CD4-positive, CD25-positive, alpha-beta regulatory T cell (primary cell): ENCODE results near the gene HRH1. TPM values are rescaled to one million over a fixed set of nuclear protein-coding genes. Genes with fewer than 3 reads are reported as not detected.

Experiments
- ATAC-seq, 2 donors: fragments of 150-1000 bp; cut with Tn5 transposase; one replicate each; pipeline ENCODE4 v1.10.0; 2021; ENCODE audit warnings: low read depth in 2 of 2, moderate number of reproducible peaks in 2 of 2, moderate library complexity in 1 of 2
- DNase-seq, 3 donors: peaks; one replicate each; pipeline versions ENCODE4 v3.0.0 to v3.0.0-alpha.2; 2012 to 2022; ENCODE audit warnings: mixed read lengths in 1 of 3
- H3K27ac ChIP-seq: one replicate; pipeline ENCODE4 v1.7.0; 2013; ENCODE audit warnings: mild to moderate bottlenecking, low read length; ENCODE audit not compliant: insufficient read depth, poor library complexity, severe bottlenecking
- H3K27me3 ChIP-seq: one replicate; pipeline ENCODE4 v1.7.0; 2013; ENCODE audit warnings: low read length; ENCODE audit not compliant: control insufficient read depth, insufficient read depth
- H3K36me3 ChIP-seq: one replicate; pipeline ENCODE4 v1.7.0; 2013; ENCODE audit warnings: mild to moderate bottlenecking, low read length, moderate library complexity; ENCODE audit not compliant: control insufficient read depth, insufficient read depth
- H3K4me1 ChIP-seq: 2 replicates; pipeline ENCODE4 v1.7.0; 2013; ENCODE audit warnings: mild to moderate bottlenecking, low read length; ENCODE audit not compliant: insufficient read depth, control insufficient read depth, poor library complexity, severe bottlenecking
- H3K4me3 ChIP-seq: one replicate; pipeline ENCODE4 v1.7.0; 2013; ENCODE audit warnings: low read depth, mild to moderate bottlenecking, low read length, moderate library complexity
- H3K9me3 ChIP-seq, 2 experiments: 1 replicate in 1 of 2; 2 replicates in 1 of 2; pipeline ENCODE4 v1.7.0; 2013; ENCODE audit warnings: low read length in 2 of 2, mild to moderate bottlenecking in 1 of 2, moderate library complexity in 1 of 2; ENCODE audit not compliant: control insufficient read depth in 2 of 2
- H3K27ac Mint-ChIP-seq, 3 donors: one replicate each; pipeline ENCODE4 v1.8.0; 2020 to 2022; ENCODE audit warnings: mild to moderate bottlenecking in 3 of 3, mixed read lengths in 3 of 3, moderate library complexity in 2 of 3
- H3K27me3 Mint-ChIP-seq: one replicate; pipeline ENCODE4 v1.8.0; 2022; ENCODE audit warnings: mild to moderate bottlenecking, mixed read lengths
- H3K36me3 Mint-ChIP-seq: one replicate; pipeline ENCODE4 v1.8.0; 2020; ENCODE audit warnings: mixed read lengths
- H3K4me1 Mint-ChIP-seq, 4 donors: one replicate each; pipeline ENCODE4 v1.8.0; 2020 to 2022; ENCODE audit warnings: mixed read lengths in 4 of 4, mild to moderate bottlenecking in 1 of 4
- H3K4me3 Mint-ChIP-seq, 4 donors: one replicate each; pipeline ENCODE4 v1.8.0; 2020 to 2022; ENCODE audit warnings: mild to moderate bottlenecking in 4 of 4, mixed read lengths in 4 of 4, moderate library complexity in 3 of 4
- H3K9me3 Mint-ChIP-seq, 7 donors: one replicate each; pipeline ENCODE4 v1.8.0; 2020 to 2022; ENCODE audit warnings: mixed read lengths in 7 of 7, mild to moderate bottlenecking in 3 of 7, moderate library complexity in 2 of 7
- polyA plus RNA-seq, 4 donors: library from polyadenylated mRNA; unstranded; fragments of 300-500 nt; fragmentation: Illumina TruSeq; gene quantifications; one replicate each; pipeline ENCODE4 v1.2.3, GENCODE V29; 2021
- total RNA-seq: library from RNA; stranded (reverse); gene quantifications from one replicate; pipeline ENCODE4 v1.2.3, GENCODE V29; 2022

HRH1 gene
- total and polyA plus RNA-seq, 5 donors from 2014 or later = 0.15 TPM; not detected in 3

GRCh38 chr3:11240496-11240895, 86.2 kb downstream of the HRH1 start:
- ATAC-seq = no peak
- H3K27me3 Mint-ChIP-seq = peaks cover 5% of the 10 kb centered on the region
- peaks cover 2% of the 10 kb centered on the region for H3K27me3 ChIP-seq
- no peaks in the 10 kb centered on the region for H3K36me3 ChIP-seq
- H3K9me3 ChIP-seq = no peaks in the 10 kb centered on the region
- no peak overlapping the region for H3K4me3 ChIP-seq
- H3K4me3 Mint-ChIP-seq = no peak overlapping the region
- H3K4me1 Mint-ChIP-seq = peaks cover 0 to 11% (median 3%) of the 10 kb centered on the region in 4 donors
- no peak overlapping the region for H3K27ac ChIP-seq
- H3K36me3 Mint-ChIP-seq = no peaks in the 10 kb centered on the region
- no peaks in the 10 kb centered on the region for H3K4me1 ChIP-seq
- no peak overlapping the region for H3K27ac Mint-ChIP-seq
- DNase-seq = peak in 1 of 3 donors; percentile 9
- peaks cover 0 to 3% (median 0%) of the 10 kb centered on the region in 7 donors for H3K9me3 Mint-ChIP-seq

GRCh38 chr3:11244121-11244677, 89.9 kb downstream of the HRH1 start:
- Mint-ChIP-seq H3K9me3 (peaks cover 0 to under 1% (median 0%) of the 10 kb centered on the region in 7 donors), H3K27me3 (peaks cover 5% of the 10 kb centered on the region), H3K36me3 (no peaks in the 10 kb centered on the region), H3K27ac (no peak overlapping the region), H3K4me3 (no peak overlapping the region), H3K4me1 (no peaks in the 10 kb centered on the region)
- no peaks in the 10 kb centered on the region for H3K4me1 ChIP-seq
- peaks cover 2% of the 10 kb centered on the region for H3K27me3 ChIP-seq
- ATAC-seq (no peak), DNase-seq (no peak)
- no peaks in the 10 kb centered on the region for H3K36me3 ChIP-seq
- H3K4me3 ChIP-seq = no peak overlapping the region
- H3K27ac ChIP-seq = no peak overlapping the region
- no peaks in the 10 kb centered on the region for H3K9me3 ChIP-seq

- H3K4me3 Mint-ChIP-seq = no peak overlapping the region
- no peaks in the 10 kb centered on the region for H3K9me3 Mint-ChIP-seq
- Histone ChIP-seq H3K27me3 (peaks cover 2% of the 10 kb centered on the region), H3K9me3 (no peaks in the 10 kb centered on the region), H3K4me1 (no peaks in the 10 kb centered on the region), H3K4me3 (no peak overlapping the region), H3K36me3 (no peaks in the 10 kb centered on the region), H3K27ac (no peak overlapping the region)
- H3K4me1 Mint-ChIP-seq = no peaks in the 10 kb centered on the region
- H3K27me3 Mint-ChIP-seq = no peaks in the 10 kb centered on the region
- ATAC-seq = no peak
- DNase-seq = no peak
- H3K36me3 Mint-ChIP-seq = no peaks in the 10 kb centered on the region
- H3K27ac Mint-ChIP-seq = no peak overlapping the region
These were observed 91.0 kb downstream of the HRH1 start for GRCh38 chr3:11245276-11245675.

GRCh38 chr3:11245827-11246662, 91.8 kb downstream of the HRH1 start:
- Mint-ChIP-seq H3K4me3 (no peak overlapping the region), H3K9me3 (no peaks in the 10 kb centered on the region), H3K27ac (no peak overlapping the region), H3K4me1 (peaks cover 0 to 4% (median 2%) of the 10 kb centered on the region in 4 donors), H3K36me3 (no peaks in the 10 kb centered on the region), H3K27me3 (no peaks in the 10 kb centered on the region)
- DNase-seq = no peak
- no peaks in the 10 kb centered on the region for H3K36me3 ChIP-seq
- no peak overlapping the region for H3K4me3 ChIP-seq
- H3K4me1 ChIP-seq = peaks cover 1% of the 10 kb centered on the region
- H3K27ac ChIP-seq = no peak overlapping the region
- no peak for ATAC-seq
- peaks cover 2% of the 10 kb centered on the region for H3K27me3 ChIP-seq
- no peaks in the 10 kb centered on the region for H3K9me3 ChIP-seq

GRCh38 chr3:11246663-11246970, 92.3 kb downstream of the HRH1 start:
- H3K4me1 ChIP-seq = peaks cover 3% of the 10 kb centered on the region
- no peak overlapping the region for H3K27ac ChIP-seq
- no peak overlapping the region for H3K4me3 ChIP-seq
- Mint-ChIP-seq H3K27ac (no peak overlapping the region), H3K9me3 (no peaks in the 10 kb centered on the region), H3K27me3 (no peaks in the 10 kb centered on the region), H3K36me3 (no peaks in the 10 kb centered on the region), H3K4me1 (peaks cover 0 to 9% (median 6%) of the 10 kb centered on the region in 4 donors), H3K4me3 (no peak overlapping the region)
- H3K36me3 ChIP-seq = no peaks in the 10 kb centered on the region
- DNase-seq (no peak), ATAC-seq (no peak)
- peaks cover 2% of the 10 kb centered on the region for H3K27me3 ChIP-seq
- no peaks in the 10 kb centered on the region for H3K9me3 ChIP-seq

- Histone ChIP-seq H3K36me3 (no peaks in the 10 kb centered on the region), H3K4me3 (no peak overlapping the region), H3K4me1 (peaks cover 3% of the 10 kb centered on the region), H3K27me3 (peaks cover 2% of the 10 kb centered on the region), H3K9me3 (no peaks in the 10 kb centered on the region), H3K27ac (no peak overlapping the region)
- Mint-ChIP-seq H3K4me1 (peaks cover 0 to 13% (median 9%) of the 10 kb centered on the region in 4 donors), H3K36me3 (no peaks in the 10 kb centered on the region), H3K27ac (no peak overlapping the region), H3K9me3 (no peaks in the 10 kb centered on the region), H3K4me3 (no peak overlapping the region), H3K27me3 (no peaks in the 10 kb centered on the region)
- no peak for ATAC-seq
- DNase-seq = no peak
These were observed 93.1 kb downstream of the HRH1 start for GRCh38 chr3:11247362-11247761.

GRCh38 chr3:11248596-11248995, 94.3 kb downstream of the HRH1 start:
- H3K36me3 ChIP-seq = no peaks in the 10 kb centered on the region
- Mint-ChIP-seq H3K36me3 (no peaks in the 10 kb centered on the region), H3K4me1 (peaks cover 0 to 13% (median 9%) of the 10 kb centered on the region in 4 donors)

More at GRCh38 chr3:11248596-11248995, 94.3 kb downstream of the HRH1 start:
- no peak overlapping the region for H3K27ac Mint-ChIP-seq
- H3K27ac ChIP-seq = no peak overlapping the region
- peaks cover 3% of the 10 kb centered on the region for H3K27me3 Mint-ChIP-seq
- peaks cover 3% of the 10 kb centered on the region for H3K4me1 ChIP-seq
- H3K9me3 Mint-ChIP-seq = no peaks in the 10 kb centered on the region
- H3K27me3 ChIP-seq = peaks cover 2% of the 10 kb centered on the region
- no peak for DNase-seq
- H3K4me3 Mint-ChIP-seq = no peak overlapping the region
- no peak for ATAC-seq
- no peak overlapping the region for H3K4me3 ChIP-seq
- H3K9me3 ChIP-seq = no peaks in the 10 kb centered on the region
